ENCODE measurements around the gene CES2. TPM values are rescaled to one million over a fixed set of nuclear protein-coding genes. Genes with fewer than 3 reads are reported as not detected.

Gene CES2
- total and polyA plus RNA-seq, 2 of the 8 experiments (the other 6 are each of a cell fraction or from before 2014, with no cell fraction given): 8.6 to 14.7 TPM

DNA sequence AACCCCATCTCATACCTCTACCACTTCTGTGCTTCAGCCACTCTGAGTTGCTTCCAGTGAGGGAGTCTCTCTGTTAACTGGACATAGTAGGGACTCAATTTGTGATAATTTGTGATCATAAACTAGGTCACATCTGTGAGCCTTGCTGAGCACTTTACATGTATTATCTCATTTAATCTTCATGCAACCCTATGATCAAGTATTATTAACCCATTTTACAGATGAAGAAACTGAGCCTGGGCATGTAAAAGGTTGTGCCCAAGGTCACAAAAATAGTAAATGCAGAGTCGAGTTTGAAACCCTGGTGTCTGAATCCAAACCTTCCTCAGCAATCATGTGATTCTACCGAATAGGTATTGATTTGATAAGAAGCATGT, 36.4 kb upstream of the CES2 start:
- no peak overlapping the region for H4K91ac ChIP-seq (replicated peaks; ENCODE audit: insufficient read length, low read length)
- H3K27me3 ChIP-seq (replicated peaks in 1 of 4; ENCODE audit: control insufficient read depth in 3 of 4, extremely low read depth in 1 of 4, insufficient read depth in 3 of 4, low read length in 3 of 4): no peaks in the 10 kb centered on the region; a peak in 1 of 7 replicates
- no peak overlapping the region for H2BK15ac ChIP-seq (ENCODE audit: low read length)
- H3K79me1 ChIP-seq (ENCODE audit: low read depth, low read length): no peaks in the 10 kb centered on the region
- H4K5ac ChIP-seq (ENCODE audit: insufficient read length, low read depth, low read length): no peak overlapping the region
- H3K56ac ChIP-seq (replicated peaks; ENCODE audit: insufficient read length, low read depth, low read length): no peak overlapping the region
- no peak overlapping the region for H4K8ac ChIP-seq (ENCODE audit: extremely low read depth, insufficient read depth, low read length)
- no peak overlapping the region for H3K4me3 ChIP-seq (ENCODE audit: extremely low read depth in 1 of 4, insufficient read depth in 2 of 4, low read depth in 3 of 4, low read length in 4 of 4)
- H3K9me3 ChIP-seq (ENCODE audit: insufficient read depth in 2 of 2, low read depth in 1 of 2, low read length in 1 of 2): no peaks in the 10 kb centered on the region
- peaks cover 4 to 8% of the 10 kb centered on the region in 2 experiments for H4K20me1 ChIP-seq (replicated peaks in 1 of 2; ENCODE audit: control insufficient read depth in 1 of 2, insufficient read depth in 2 of 2, low read length in 2 of 2)
- H2BK120ac ChIP-seq (replicated peaks; ENCODE audit: low read depth, low read length): no peak overlapping the region
- no peak overlapping the region for H2BK12ac ChIP-seq (ENCODE audit: low read depth, low read length)
- 72% methylated on average over 2 of the region's 2 CpGs; no CpG with 5 or more reads in 1 of the 2 experiments for WGBS, 2 experiments (ENCODE audit: extremely low coverage in 1 of 2, insufficient coverage in 1 of 2, insufficient read length in 1 of 2, insufficient replicate concordance in 2 of 2, low coverage in 1 of 2, low lambda C conversion rate in 2 of 2, missing lambda C conversion rate in 1 of 2)
- H2AFZ ChIP-seq (ENCODE audit: low read length): no peak overlapping the region
- POLR2A ChIA-PET (ENCODE audit: partially characterized antibody): interaction anchor here (1.3 to 2.3 kb wide), 2 partner anchors 20 to 30 kb away, joined by 3 to 5 read pairs; partner anchors contain the start of gene CDH16
- no peak overlapping the region for H3K4me2 ChIP-seq (ENCODE audit: insufficient read depth in 1 of 2, low read depth in 2 of 2, low read length in 2 of 2)
- DNase-seq (ENCODE audit: low read depth in 1 of 2, low spot score in 2 of 2) (no peak), FAIRE-seq (no peak)
- H3K27ac ChIP-seq (ENCODE audit: low read depth, low read length): no peak overlapping the region
- peaks cover 0 to 6% (median 2%) of the 10 kb centered on the region in 4 experiments; a peak in 3 of 7 replicates for H3K4me1 ChIP-seq (replicated peaks in 1 of 4; ENCODE audit: control insufficient read depth in 3 of 4, insufficient read depth in 4 of 4, low read length in 3 of 4)
- no peak overlapping the region for H3K18ac ChIP-seq (ENCODE audit: extremely low read depth, low read length)
- no peak overlapping the region for H2BK20ac ChIP-seq (ENCODE audit: low read length)
- no peak overlapping the region for H3K9ac ChIP-seq (replicated peaks in 1 of 4; ENCODE audit: extremely low read depth in 1 of 4, low read depth in 3 of 4, low read length in 3 of 4)
- no peaks in the 10 kb centered on the region for H3K23me2 ChIP-seq (ENCODE audit: low read depth, low read length)
- no peaks in the 10 kb centered on the region for H3K79me2 ChIP-seq (ENCODE audit: control insufficient read depth in 1 of 2, insufficient read depth in 2 of 2, low read length in 2 of 2)
- no peak overlapping the region for H3K4ac ChIP-seq (replicated peaks; ENCODE audit: insufficient read length, low read depth, low read length)
- H2AK5ac ChIP-seq (ENCODE audit: low read depth, low read length): no peak overlapping the region
- no peaks in the 10 kb centered on the region for H3K36me3 ChIP-seq (ENCODE audit: control insufficient read depth in 2 of 4, insufficient read depth in 4 of 4, low read length in 3 of 4)
- H3K14ac ChIP-seq (ENCODE audit: insufficient read length): no peak overlapping the region
- no peak overlapping the region for H2BK5ac ChIP-seq (ENCODE audit: low read depth, low read length)
- CTCF ChIA-PET (ENCODE audit: partially characterized antibody): interaction anchor here (1.0 to 42.0 kb wide), 4 partner anchors 17 to 128 kb away, joined by 3 to 1009 read pairs (median 24); partner anchors contain the start of genes CDH16, CIAO2B and RRAD
- TF ChIP-seq CEBPB (IDR thresholded peaks at IDR 0.05; ENCODE audit: low read depth, low read length) (no peak), KDM1A (IDR thresholded peaks at IDR 0.05; ENCODE audit: borderline replicate concordance, low read length) (peak; percentile 23; the same call in 1 of the 2 replicates)
- H3K23ac ChIP-seq (ENCODE audit: insufficient read length): no peak overlapping the region

Measured in H1 (cell line).